ENCODE results near the gene GOLGA1.

GOLGA1 gene

DNA sequence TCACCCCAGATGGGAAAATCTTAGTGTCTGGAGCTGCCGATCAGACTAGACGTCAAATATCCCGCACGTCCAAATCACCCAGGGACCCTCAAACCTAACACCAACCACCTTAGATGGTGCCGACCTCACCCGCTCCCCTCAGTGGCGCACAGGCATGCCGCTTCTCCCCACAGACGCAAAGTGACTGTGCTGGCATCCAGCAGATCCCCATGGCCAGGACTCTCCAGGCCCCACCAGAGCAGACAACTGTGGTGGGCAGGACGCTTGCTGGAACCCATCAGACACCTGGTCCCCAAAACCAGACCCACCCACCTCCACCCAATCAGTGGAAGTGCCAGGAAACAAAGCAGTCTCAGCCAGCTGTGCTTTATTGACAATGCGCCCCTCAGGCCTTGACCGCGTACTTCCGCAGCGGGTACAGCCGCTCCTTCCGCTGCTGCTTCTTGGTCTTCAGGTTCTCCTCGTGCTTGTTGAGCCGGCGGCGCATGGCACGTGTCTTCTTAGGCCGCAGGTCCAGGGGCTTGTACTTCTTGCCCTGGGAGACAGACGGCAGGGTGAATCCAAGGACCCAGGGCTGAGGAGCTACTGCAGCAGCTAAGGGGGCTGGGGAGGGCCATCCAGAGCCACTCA, 83.2 kb downstream of the GOLGA1 start:
- no peak for DNase-seq (ENCODE audit: low spot score)
- in situ Hi-C loops (cut with MboI; ENCODE audit: low pct_unique_long_range_greater_than_20kb, low sequenced_read_pairs, unreplicated experiment) = no loop called here
- no peak for TF ChIP-seq CTCF (IDR thresholded peaks at IDR 0.05; ENCODE audit: extremely low read depth, insufficient read depth, missing control alignments)

GRCh38 chr9:124855944-124856765, 84.7 kb downstream of the GOLGA1 start:
- in situ Hi-C loops (cut with MboI; ENCODE audit: low pct_unique_long_range_greater_than_20kb, low sequenced_read_pairs, unreplicated experiment) = no loop called here
- no peak for DNase-seq (ENCODE audit: low spot score)
- peak; percentile 47 for TF ChIP-seq CTCF (IDR thresholded peaks at IDR 0.05; ENCODE audit: extremely low read depth, insufficient read depth, missing control alignments)

DNA sequence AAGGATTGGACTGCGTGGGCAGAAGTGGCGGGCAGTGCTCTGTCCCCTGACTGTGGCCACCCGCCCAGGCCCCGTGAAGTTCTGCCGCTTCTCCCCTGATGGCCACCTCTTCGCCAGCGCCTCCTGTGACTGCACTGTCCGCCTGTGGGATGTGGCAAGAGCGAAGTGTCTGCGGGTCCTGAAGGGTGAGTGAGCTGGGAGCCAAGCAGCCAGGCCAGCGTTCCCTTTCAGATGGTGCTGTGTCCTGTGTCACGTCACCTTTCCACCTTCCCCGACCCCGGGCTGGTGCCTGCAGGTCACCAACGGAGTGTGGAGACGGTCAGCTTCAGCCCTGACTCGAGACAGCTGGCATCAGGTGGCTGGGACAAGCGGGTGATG, 85.3 kb downstream of the GOLGA1 start:
- no peak for DNase-seq (ENCODE audit: low spot score)
- in situ Hi-C loops (cut with MboI; ENCODE audit: low pct_unique_long_range_greater_than_20kb, low sequenced_read_pairs, unreplicated experiment) = no loop called here
- no peak for TF ChIP-seq CTCF (IDR thresholded peaks at IDR 0.05; ENCODE audit: extremely low read depth, insufficient read depth, missing control alignments)

DNA sequence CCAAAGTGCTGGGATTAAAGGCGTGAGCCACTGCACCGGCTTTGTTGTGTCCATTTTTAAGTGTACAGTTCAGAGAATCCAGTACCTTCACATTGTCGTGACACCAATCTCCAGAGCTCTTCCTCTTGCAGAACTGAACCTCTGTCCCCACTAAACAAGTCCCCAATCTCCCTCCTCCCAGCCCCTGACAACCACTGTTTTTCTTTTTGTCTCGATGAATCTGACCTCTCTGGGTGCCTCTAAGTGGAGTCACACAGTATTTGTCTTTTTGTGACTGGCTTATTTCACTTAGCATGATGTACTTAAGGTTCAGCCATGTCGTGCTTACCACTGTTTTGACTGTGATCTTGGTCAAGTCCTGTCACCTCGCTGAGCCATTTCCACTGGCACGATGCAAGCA, 86.1 kb downstream of the GOLGA1 start:
- no peak for DNase-seq (ENCODE audit: low spot score)
- TF ChIP-seq CTCF (IDR thresholded peaks at IDR 0.05; ENCODE audit: extremely low read depth, insufficient read depth, missing control alignments) = no peak
- in situ Hi-C loops (cut with MboI; ENCODE audit: low pct_unique_long_range_greater_than_20kb, low sequenced_read_pairs, unreplicated experiment) = loop anchor here (5.0 kb wide), 1 partner anchor 83 kb away; the partner anchor contains the start of gene NR6A1

- TF ChIP-seq CTCF (IDR thresholded peaks at IDR 0.05; ENCODE audit: extremely low read depth, insufficient read depth, missing control alignments) = no peak
- in situ Hi-C loops (cut with MboI; ENCODE audit: low pct_unique_long_range_greater_than_20kb, low sequenced_read_pairs, unreplicated experiment) = loop anchor here (5.0 kb wide), 1 partner anchor 82 kb away; the partner anchor contains the start of gene NR6A1
These were observed 86.7 kb downstream of the GOLGA1 start for GRCh38 chr9:124854161-124854560.

DNA sequence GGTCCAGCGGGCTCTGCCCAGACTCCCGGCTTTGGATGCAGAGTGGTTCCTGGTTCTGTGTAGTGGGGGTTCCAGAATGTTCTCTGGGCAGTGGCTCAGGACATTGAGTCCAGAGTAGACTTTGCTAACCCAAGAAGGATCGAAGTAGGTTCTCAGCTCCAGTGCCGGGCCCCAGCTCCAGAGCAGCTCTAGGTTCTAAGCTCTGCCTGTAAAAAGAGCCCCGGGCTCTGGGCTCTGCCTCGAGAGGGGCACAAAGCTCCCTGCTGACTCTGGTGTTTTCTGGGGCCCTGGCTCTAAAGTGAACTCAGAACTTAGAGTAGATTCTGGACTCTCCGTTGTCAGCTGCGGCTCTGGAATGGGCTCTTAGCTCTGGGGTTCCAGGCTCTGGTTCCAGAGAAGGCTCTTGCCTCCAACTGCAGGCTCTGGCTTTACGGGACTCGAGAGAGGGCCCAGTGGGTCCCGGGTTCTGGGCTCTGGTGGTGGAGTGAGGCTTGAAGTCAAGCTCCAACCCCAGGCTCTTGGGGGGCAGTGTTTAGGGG, 87.2 kb downstream of the GOLGA1 start:
- no peak for TF ChIP-seq CTCF (IDR thresholded peaks at IDR 0.05; ENCODE audit: extremely low read depth, insufficient read depth, missing control alignments)
- DNase-seq (ENCODE audit: low spot score) = no peak
- in situ Hi-C loops (cut with MboI; ENCODE audit: low pct_unique_long_range_greater_than_20kb, low sequenced_read_pairs, unreplicated experiment) = loop anchor here (5.0 kb wide), 1 partner anchor 81 kb away; the partner anchor contains the start of gene NR6A1

More at GRCh38 chr9:124854161-124854560, 86.7 kb downstream of the GOLGA1 start:
- no peak for DNase-seq (ENCODE audit: low spot score)
